ENCODE measurements around the gene NCK1. TPM values are rescaled to one million over a fixed set of nuclear protein-coding genes. Genes with fewer than 3 reads are reported as not detected.

Gene NCK1
- total RNA-seq, 1 donor from 2014 or later, result 28.4 TPM

DNA sequence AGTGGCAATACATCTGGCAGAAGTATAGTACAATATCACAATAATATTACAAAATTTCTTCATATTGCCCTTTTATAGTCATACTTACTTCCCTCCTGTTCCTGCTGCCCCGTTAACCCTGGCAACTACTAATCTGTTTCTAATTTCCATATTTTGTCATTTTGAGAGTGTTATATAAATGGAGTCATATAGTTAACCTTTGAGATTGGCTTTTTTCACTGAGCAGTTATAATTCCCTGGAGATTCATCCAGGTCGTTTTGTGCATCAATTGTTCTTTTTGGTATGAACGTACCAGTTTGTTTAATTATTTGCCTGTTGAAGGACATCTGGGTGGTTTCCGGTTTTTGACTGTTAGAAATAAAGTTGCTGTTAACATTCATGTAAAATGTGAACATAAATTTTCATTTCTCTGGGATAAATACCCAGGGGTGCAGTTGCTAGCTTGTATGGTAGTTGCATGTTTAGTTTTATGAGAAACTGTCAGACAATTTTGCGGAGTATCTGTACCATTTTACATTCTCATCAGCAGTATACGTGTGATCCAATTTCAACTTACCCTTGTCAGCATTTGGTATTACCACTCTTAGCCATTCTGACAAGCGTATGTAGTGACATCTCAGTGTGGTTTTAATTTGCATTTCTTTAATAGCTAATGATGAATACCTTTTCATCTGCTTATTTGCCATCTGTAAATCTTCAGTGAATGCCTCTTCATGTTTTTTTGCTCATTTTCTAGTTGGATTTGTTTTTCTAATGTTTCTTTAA, 63.6 kb downstream of the NCK1 start:
- Mint-ChIP-seq H3K27me3 (ENCODE audit: unreplicated experiment) (no peaks in the 10 kb centered on the region), H3K36me3 (ENCODE audit: unreplicated experiment) (peaks cover 5% of the 10 kb centered on the region), H3K9me3 (ENCODE audit: unreplicated experiment) (no peaks in the 10 kb centered on the region), H3K4me1 (ENCODE audit: low read depth, unreplicated experiment) (peaks cover 4% of the 10 kb centered on the region), H3K27ac (ENCODE audit: unreplicated experiment) (no peak overlapping the region), H3K4me3 (ENCODE audit: unreplicated experiment) (no peak overlapping the region)
- TF ChIP-seq, protein P1, sequence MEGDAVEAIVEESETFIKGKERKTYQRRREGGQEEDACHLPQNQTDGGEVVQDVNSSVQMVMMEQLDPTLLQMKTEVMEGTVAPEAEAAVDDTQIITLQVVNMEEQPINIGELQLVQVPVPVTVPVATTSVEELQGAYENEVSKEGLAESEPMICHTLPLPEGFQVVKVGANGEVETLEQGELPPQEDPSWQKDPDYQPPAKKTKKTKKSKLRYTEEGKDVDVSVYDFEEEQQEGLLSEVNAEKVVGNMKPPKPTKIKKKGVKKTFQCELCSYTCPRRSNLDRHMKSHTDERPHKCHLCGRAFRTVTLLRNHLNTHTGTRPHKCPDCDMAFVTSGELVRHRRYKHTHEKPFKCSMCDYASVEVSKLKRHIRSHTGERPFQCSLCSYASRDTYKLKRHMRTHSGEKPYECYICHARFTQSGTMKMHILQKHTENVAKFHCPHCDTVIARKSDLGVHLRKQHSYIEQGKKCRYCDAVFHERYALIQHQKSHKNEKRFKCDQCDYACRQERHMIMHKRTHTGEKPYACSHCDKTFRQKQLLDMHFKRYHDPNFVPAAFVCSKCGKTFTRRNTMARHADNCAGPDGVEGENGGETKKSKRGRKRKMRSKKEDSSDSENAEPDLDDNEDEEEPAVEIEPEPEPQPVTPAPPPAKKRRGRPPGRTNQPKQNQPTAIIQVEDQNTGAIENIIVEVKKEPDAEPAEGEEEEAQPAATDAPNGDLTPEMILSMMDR (IDR thresholded peaks at IDR 0.05; ENCODE audit: partially characterized antibody, unreplicated experiment), result no peak
- no peak for DNase-seq

DNA sequence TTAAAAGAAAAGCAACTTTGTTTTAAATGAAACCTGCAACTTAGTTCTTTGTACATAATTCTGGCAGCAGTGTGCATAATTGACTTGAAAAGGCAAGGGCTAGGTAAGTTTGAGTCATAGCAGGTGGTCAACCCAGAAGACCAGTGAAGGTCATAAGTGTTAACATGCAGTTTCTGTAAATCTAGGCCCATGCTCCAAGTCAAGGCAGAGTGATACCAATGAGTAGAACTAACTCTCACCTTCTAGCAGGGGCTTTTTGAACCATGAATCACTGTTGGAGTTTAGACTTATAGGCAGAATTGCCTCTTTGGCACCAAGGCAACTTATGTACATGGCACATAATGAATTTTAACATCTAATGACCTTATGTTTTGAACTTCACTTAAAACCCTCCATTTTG, 66.2 kb downstream of the NCK1 start:
- H3K27ac Mint-ChIP-seq (ENCODE audit: unreplicated experiment), result no peak overlapping the region
- DNase-seq, result no peak
- no peaks in the 10 kb centered on the region for H3K9me3 Mint-ChIP-seq (ENCODE audit: unreplicated experiment)
- H3K36me3 Mint-ChIP-seq (ENCODE audit: unreplicated experiment), result no peaks in the 10 kb centered on the region
- TF ChIP-seq, protein P1 (IDR thresholded peaks at IDR 0.05; ENCODE audit: partially characterized antibody, unreplicated experiment), result no peak
- no peaks in the 10 kb centered on the region for H3K27me3 Mint-ChIP-seq (ENCODE audit: unreplicated experiment)
- H3K4me3 Mint-ChIP-seq (ENCODE audit: unreplicated experiment), result no peak overlapping the region
- H3K4me1 Mint-ChIP-seq (ENCODE audit: low read depth, unreplicated experiment), result peaks cover 4% of the 10 kb centered on the region

DNA sequence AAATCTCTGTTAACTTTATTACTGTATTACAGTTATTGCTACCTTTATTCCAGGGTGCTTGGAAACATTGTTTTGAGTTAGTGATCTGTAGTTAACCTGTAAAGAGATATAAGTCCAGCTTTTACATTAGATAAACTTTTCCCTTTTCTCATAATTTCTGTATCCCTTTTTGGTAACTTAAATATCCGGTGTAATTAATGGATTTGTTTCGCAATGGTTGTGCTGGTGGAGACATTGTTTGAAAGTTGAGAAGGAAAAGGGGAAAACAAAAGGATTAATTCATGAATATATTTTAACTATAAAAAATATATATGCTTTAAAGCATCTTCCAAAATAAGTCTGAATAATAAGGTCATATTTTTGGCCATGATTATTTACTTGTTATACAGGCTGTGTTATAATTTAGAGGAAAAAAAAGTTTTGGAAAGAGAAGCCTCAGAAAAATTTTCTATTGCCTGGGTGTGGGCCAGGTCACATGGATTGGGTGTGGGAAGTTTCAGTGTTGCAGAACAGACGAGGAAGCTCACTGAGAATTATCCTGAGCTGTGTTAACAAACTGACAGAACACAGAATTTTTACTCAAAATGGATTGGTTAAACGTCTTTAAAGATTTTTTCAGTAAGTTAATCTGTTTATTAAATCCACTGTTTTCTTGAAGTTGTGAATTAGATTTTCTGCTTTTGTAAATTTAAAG, 68.1 kb downstream of the NCK1 start:
- no peaks in the 10 kb centered on the region for H3K36me3 Mint-ChIP-seq (ENCODE audit: unreplicated experiment)
- no peak overlapping the region for H3K27ac Mint-ChIP-seq (ENCODE audit: unreplicated experiment)

DNA sequence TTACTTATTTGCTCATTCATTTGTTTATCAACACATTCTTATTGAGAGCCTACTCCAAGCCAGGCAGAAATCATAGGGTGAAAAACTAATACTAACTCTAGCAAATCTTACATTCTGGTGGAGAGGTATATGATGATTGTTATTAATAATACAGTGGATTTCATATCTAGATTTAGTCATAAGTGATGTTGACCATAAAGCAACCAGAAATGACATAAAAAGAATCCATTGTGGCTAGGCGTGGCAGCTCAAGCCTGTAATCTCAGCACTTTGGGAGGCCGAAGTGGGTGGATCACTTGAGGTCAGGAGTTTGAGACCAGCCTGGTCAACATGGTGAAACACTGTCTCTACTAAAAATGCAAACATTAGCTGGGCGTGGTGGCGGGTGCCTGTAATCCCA, 69.6 kb downstream of the NCK1 start:
- Mint-ChIP-seq H3K27ac (ENCODE audit: unreplicated experiment) (no peak overlapping the region), H3K36me3 (ENCODE audit: unreplicated experiment) (peaks cover 3% of the 10 kb centered on the region), H3K27me3 (ENCODE audit: unreplicated experiment) (no peaks in the 10 kb centered on the region), H3K4me3 (ENCODE audit: unreplicated experiment) (no peak overlapping the region), H3K9me3 (ENCODE audit: unreplicated experiment) (no peaks in the 10 kb centered on the region), H3K4me1 (ENCODE audit: low read depth, unreplicated experiment) (no peaks in the 10 kb centered on the region)
- no peak for DNase-seq
- TF ChIP-seq, protein P1 (IDR thresholded peaks at IDR 0.05; ENCODE audit: partially characterized antibody, unreplicated experiment), result no peak

More for the DNA sequence above, 68.1 kb downstream of the NCK1 start:
- DNase-seq, result no peak
- Mint-ChIP-seq H3K4me3 (ENCODE audit: unreplicated experiment) (no peak overlapping the region), H3K27me3 (ENCODE audit: unreplicated experiment) (no peaks in the 10 kb centered on the region), H3K9me3 (ENCODE audit: unreplicated experiment) (no peaks in the 10 kb centered on the region), H3K4me1 (ENCODE audit: low read depth, unreplicated experiment) (peaks cover 4% of the 10 kb centered on the region)
- TF ChIP-seq, protein P1 (IDR thresholded peaks at IDR 0.05; ENCODE audit: partially characterized antibody, unreplicated experiment), result no peak

DNA sequence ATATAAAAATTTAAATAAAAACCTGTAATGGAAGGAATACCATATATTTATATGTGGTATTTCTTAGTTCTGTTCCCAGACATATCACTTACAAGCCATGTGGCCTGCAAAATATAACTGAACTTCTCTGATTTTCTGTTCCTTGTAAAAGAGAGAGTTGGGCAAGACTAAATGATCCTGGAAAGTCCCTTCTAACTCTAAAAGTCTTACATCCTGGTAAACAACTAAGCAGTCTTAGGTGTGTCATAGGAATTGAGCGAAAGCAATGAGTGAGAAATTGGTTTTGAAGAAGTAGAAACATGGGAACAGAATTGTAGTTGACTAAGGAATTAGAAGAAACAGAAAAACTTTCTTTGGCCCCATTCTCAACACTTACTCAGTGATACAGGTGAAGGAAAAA, 70.5 kb downstream of the NCK1 start:
- no peaks in the 10 kb centered on the region for H3K27me3 Mint-ChIP-seq (ENCODE audit: unreplicated experiment)
- peaks cover 9% of the 10 kb centered on the region for H3K36me3 Mint-ChIP-seq (ENCODE audit: unreplicated experiment)
- H3K27ac Mint-ChIP-seq (ENCODE audit: unreplicated experiment), result no peak overlapping the region
- TF ChIP-seq, protein P1 (IDR thresholded peaks at IDR 0.05; ENCODE audit: partially characterized antibody, unreplicated experiment), result no peak
- H3K4me1 Mint-ChIP-seq (ENCODE audit: low read depth, unreplicated experiment), result no peaks in the 10 kb centered on the region
- no peak for DNase-seq
- H3K4me3 Mint-ChIP-seq (ENCODE audit: unreplicated experiment), result no peak overlapping the region
- H3K9me3 Mint-ChIP-seq (ENCODE audit: unreplicated experiment), result no peaks in the 10 kb centered on the region
